Thyroid gland (tissue), 4 donors: ENCODE measurements around the gene MATN4. TPM values are rescaled to one million over a fixed set of nuclear protein-coding genes. Genes with fewer than 3 reads are reported as not detected.

Experiments
- DNase-seq, 2 donors: peaks; one replicate each; pipeline ENCODE4 v3.0.0-alpha.2; 2019
- H3K27ac ChIP-seq, 3 donors: fragments of 200-600 bp; sonication (generic); 1 replicate in 2 of 3; 2 replicates in 1 of 3; pipeline ENCODE4 v1.5.1; 2016 to 2019; ENCODE audit warnings: mild to moderate bottlenecking in 1 of 3, moderate library complexity in 1 of 3
- H3K27me3 ChIP-seq: fragments of 200-600 bp; sonication (generic); one replicate; pipeline ENCODE4 v1.5.1; 2019
- H3K36me3 ChIP-seq, 2 donors: fragments of 200-600 bp; sonication (generic); one replicate each; pipeline ENCODE4 v1.5.1; 2016 to 2019
- H3K4me1 ChIP-seq, 2 donors: fragments of 200-600 bp; sonication (generic); one replicate each; pipeline ENCODE4 v1.5.1; 2017 to 2019
- H3K4me3 ChIP-seq, 3 donors: fragments of 200-600 bp; sonication (generic); replicated peaks in 1 of 3; 1 replicate in 2 of 3; 2 replicates in 1 of 3; pipeline ENCODE4 v1.5.1; 2016; ENCODE audit warnings: mild to moderate bottlenecking in 1 of 3
- H3K9me3 ChIP-seq: fragments of 200-600 bp; sonication (generic); one replicate; pipeline ENCODE4 v1.5.1; 2017
- POLR2A ChIP-seq, 2 donors: fragments of 450-650 bp; IDR thresholded peaks; one replicate each; pipeline ENCODE4 v1.6.1; 2017; ENCODE audit warnings: antibody characterized with exemption in 2 of 2, mild to moderate bottlenecking in 2 of 2, moderate library complexity in 1 of 2
- WGBS, 2 donors: methylation state at CpG; one replicate each; pipeline ENCODE4 v1.1.5; 2017; 5-methylcytosine and 5-hydroxymethylcytosine counted together
- intact Hi-C: fragments of 100-400 bp; cut with DNase I; formaldehyde crosslinking; loops from one replicate; pipeline ENCODE4 v1.15.1; 2023
- total RNA-seq, 4 donors: library from RNA; depleted of rRNA; stranded (reverse); fragments of >200 nt; gene quantifications; one replicate each; pipeline ENCODE4 v1.2.3, GENCODE V29; 2016
- TF ChIP-seq, protein P1 (sequence below), 6 experiments: fragments of 200-600 bp in 3 of 6; fragments of 450-650 bp in 3 of 6; sonication (generic) in 3 of 6; IDR thresholded peaks; one replicate each; pipeline ENCODE4 v1.5.1; 2016 to 2019; ENCODE audit warnings: antibody characterized with exemption in 6 of 6, mild to moderate bottlenecking in 2 of 6, inconsistent platforms in 1 of 6, moderate library complexity in 1 of 6

MATN4 gene, protein sequence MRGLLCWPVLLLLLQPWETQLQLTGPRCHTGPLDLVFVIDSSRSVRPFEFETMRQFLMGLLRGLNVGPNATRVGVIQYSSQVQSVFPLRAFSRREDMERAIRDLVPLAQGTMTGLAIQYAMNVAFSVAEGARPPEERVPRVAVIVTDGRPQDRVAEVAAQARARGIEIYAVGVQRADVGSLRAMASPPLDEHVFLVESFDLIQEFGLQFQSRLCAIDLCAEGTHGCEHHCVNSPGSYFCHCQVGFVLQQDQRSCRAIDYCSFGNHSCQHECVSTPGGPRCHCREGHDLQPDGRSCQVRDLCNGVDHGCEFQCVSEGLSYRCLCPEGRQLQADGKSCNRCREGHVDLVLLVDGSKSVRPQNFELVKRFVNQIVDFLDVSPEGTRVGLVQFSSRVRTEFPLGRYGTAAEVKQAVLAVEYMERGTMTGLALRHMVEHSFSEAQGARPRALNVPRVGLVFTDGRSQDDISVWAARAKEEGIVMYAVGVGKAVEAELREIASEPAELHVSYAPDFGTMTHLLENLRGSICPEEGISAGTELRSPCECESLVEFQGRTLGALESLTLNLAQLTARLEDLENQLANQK
- total RNA-seq: 1 to 10 TPM in 1 of 4 donors, not detected in 3; 1.2 TPM

- DNase-seq: peak; percentile 61 to 81
- no peak for TF ChIP-seq POLR2A (IDR thresholded peaks at IDR 0.05)
- TF ChIP-seq, protein P1, sequence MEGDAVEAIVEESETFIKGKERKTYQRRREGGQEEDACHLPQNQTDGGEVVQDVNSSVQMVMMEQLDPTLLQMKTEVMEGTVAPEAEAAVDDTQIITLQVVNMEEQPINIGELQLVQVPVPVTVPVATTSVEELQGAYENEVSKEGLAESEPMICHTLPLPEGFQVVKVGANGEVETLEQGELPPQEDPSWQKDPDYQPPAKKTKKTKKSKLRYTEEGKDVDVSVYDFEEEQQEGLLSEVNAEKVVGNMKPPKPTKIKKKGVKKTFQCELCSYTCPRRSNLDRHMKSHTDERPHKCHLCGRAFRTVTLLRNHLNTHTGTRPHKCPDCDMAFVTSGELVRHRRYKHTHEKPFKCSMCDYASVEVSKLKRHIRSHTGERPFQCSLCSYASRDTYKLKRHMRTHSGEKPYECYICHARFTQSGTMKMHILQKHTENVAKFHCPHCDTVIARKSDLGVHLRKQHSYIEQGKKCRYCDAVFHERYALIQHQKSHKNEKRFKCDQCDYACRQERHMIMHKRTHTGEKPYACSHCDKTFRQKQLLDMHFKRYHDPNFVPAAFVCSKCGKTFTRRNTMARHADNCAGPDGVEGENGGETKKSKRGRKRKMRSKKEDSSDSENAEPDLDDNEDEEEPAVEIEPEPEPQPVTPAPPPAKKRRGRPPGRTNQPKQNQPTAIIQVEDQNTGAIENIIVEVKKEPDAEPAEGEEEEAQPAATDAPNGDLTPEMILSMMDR (IDR thresholded peaks at IDR 0.05): peak in 3 of 6 experiments; percentile 35 to 52 (median 35)
- Histone ChIP-seq H3K27ac (no peak within 1 kb of the TSS), H3K27me3 (no peaks in the 10 kb centered on the region), H3K4me1 (peaks cover 3 to 14% of the 10 kb centered on the region in 2 donors), H3K9me3 (no peaks in the 10 kb centered on the region), H3K36me3 (no peaks in the 10 kb centered on the region), H3K4me3 (no peak within 1 kb of the TSS)
- intact Hi-C loops: no loop called here
- 22 to 31% methylated on average over 11 to 20 of the region's 20 CpGs for WGBS, 2 donors
Observed at GRCh38 chr20:45308117-45308778, at the start of gene MATN4. Gene MATN4, minus strand, starts transcription at chr20:45308299. Its CDS starts 2,717 bp downstream, at chr20:45305582.

DNA sequence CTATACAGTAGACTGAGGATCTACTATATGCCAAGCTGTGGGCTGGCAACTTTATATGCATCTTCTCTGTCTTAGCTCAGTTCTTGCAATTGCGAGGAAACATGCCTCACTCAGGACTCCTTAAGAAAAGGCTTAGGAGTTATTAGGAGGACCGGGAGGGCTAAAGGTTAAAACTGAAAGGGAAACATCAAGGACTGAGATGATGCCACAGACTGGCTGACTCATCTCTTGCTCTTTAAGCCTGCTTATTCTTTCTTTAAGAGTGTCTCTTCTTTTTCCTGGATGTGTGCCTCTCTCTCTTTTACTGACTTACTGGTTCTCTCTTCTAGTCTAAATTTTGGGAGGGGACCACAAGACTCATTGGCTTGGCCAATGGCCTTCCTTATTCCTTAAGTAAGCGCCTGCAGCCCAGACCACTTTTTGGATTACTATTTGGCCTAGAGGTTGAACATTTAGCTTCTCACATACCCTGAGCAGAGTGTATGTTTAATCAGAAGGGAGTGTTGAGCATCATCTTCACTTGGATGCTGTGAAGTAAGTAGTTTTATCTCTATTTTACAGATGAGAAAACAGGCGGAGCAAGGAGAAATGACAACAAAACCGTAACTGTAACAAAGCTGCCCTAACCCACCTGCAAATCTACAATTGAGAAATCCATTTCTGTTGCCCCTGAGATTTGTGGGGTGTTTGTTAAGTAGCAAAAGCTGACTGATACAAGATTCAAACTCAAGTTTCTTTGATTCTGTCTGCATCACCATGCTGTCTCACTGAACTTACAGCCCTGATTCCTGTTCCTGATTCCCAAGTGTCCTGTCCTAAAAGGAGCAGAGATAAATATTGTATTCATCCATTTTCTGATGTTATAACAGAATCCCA lies 47.3 kb upstream of the MATN4 start:
- TF ChIP-seq, protein P1 (IDR thresholded peaks at IDR 0.05): no peak
- no peak for TF ChIP-seq POLR2A (IDR thresholded peaks at IDR 0.05)
- 43 to 79% methylated on average over 5 of the region's 5 CpGs for WGBS, 2 donors
- intact Hi-C loops: no loop called here
- no peak for DNase-seq
- Histone ChIP-seq H3K4me1 (peaks cover 13 to 33% of the 10 kb centered on the region in 2 donors), H3K27me3 (no peaks in the 10 kb centered on the region), H3K27ac (no peak overlapping the region), H3K9me3 (no peaks in the 10 kb centered on the region), H3K4me3 (no peak overlapping the region), H3K36me3 (no peaks in the 10 kb centered on the region)

DNA sequence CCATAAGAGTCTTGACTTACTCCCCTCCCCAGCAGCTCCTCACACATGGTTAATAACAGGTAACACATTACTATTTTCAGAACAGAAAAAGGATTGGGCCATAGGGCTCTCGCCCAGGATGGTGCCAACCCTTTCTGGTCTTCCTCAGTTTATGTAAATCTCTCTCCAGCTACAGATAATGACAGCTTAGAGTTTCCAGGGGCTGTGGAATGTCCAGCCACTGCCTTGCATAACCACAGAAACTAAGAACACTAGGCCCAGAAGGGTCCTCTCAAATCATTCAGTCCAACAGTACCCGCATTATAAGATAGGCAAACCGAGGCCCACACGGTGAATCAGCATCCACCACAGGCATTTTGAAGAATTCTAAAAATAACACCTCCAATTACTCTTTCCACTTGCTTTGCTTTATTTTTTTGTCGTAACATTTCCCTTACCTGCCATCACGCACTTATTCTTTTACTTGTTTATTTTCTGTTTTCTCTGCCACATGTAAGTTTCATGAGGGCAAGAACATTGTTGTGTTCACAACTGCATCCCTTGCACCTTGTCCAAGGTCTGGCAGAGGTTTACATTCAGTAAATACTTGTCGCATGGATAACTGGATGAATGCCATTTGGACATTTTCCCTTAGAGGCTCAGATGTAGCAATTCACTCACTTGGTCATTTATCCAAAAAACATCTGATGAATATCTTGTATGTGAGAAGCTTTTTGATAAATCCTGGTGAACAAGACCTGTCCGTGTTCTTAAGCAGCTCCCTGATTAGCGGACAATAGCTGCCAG lies 46.5 kb upstream of the MATN4 start:
- H3K27me3 ChIP-seq: no peaks in the 10 kb centered on the region
- no peaks in the 10 kb centered on the region for H3K36me3 ChIP-seq
- intact Hi-C loops: no loop called here
- H3K4me3 ChIP-seq: no peak overlapping the region
- H3K9me3 ChIP-seq: no peaks in the 10 kb centered on the region
- H3K4me1 ChIP-seq: peaks cover 13 to 28% of the 10 kb centered on the region in 2 donors
- WGBS, 2 donors: 78 to 79% methylated on average over 9 of the region's 9 CpGs
- no peak overlapping the region for H3K27ac ChIP-seq
- TF ChIP-seq, protein P1 (IDR thresholded peaks at IDR 0.05): no peak
- no peak for TF ChIP-seq POLR2A (IDR thresholded peaks at IDR 0.05)
- DNase-seq: no peak

- no peak for TF ChIP-seq POLR2A (IDR thresholded peaks at IDR 0.05)
- TF ChIP-seq, protein P1 (IDR thresholded peaks at IDR 0.05): no peak
- no peaks in the 10 kb centered on the region for H3K9me3 ChIP-seq
- WGBS, 2 donors: 68 to 89% methylated on average over 1 of the region's 1 CpG
- no peak overlapping the region for H3K27ac ChIP-seq
- intact Hi-C loops: no loop called here
- H3K4me1 ChIP-seq: peaks cover 12 to 23% of the 10 kb centered on the region in 2 donors
- no peaks in the 10 kb centered on the region for H3K36me3 ChIP-seq
- H3K4me3 ChIP-seq: no peak overlapping the region
- no peaks in the 10 kb centered on the region for H3K27me3 ChIP-seq
- no peak for DNase-seq
Observed at GRCh38 chr20:45353746-45354145, 45.6 kb upstream of the MATN4 start.
